HL-60/S4 treated with retinoic acid at 250 ng/mL for 4 days and 3 days (cell line): Measurements from ENCODE around the gene PHPT1.
"Not testable (repeated sequence)": the region's sequence is repeated elsewhere in the genome, so short reads cannot be mapped to it uniquely, and the experiment has no call there.

Experiments
- in situ Hi-C: fragments of 300-500 bp; cut with MboI; formaldehyde crosslinking; loops from 2 replicates; pipeline ENCODE4 v1.7.0; 2022; ENCODE audit warnings: low sequenced_read_pairs

Gene PHPT1

GRCh38 chr9:136849038-136849959 is at the start of gene PHPT1:
TSS of gene PHPT1 (plus strand) at chr9:136849409. CDS start at chr9:136849431, 22 bp downstream.
- in situ Hi-C loops, result no loop called here

- in situ Hi-C loops, result loop anchor here (25.0 kb wide), 1 partner anchor 237 kb away; the partner anchor contains the start of genes ABCA2, FUT7 and NPDC1
Measured at GRCh38 chr9:136799854-136800657, 49.2 kb upstream of the PHPT1 start.

GRCh38 chr9:136802321-136802720 is 46.9 kb upstream of the PHPT1 start:
- in situ Hi-C loops, result no loop called here

- in situ Hi-C loops, result not testable (repeated sequence)
Measured at GRCh38 chr9:136803009-136803550, 46.1 kb upstream of the PHPT1 start.

- in situ Hi-C loops, result no loop called here
Measured at GRCh38 chr9:136803551-136804508, 45.4 kb upstream of the PHPT1 start.

GRCh38 chr9:136804509-136805206 is 44.6 kb upstream of the PHPT1 start:
- in situ Hi-C loops, result no loop called here

GRCh38 chr9:136805207-136805740 is 43.9 kb upstream of the PHPT1 start:
- in situ Hi-C loops, result no loop called here

GRCh38 chr9:136806067-136806466 is 43.1 kb upstream of the PHPT1 start:
- in situ Hi-C loops, result no loop called here

- in situ Hi-C loops, result no loop called here
Measured at GRCh38 chr9:136806631-136807201, 42.5 kb upstream of the PHPT1 start.

- in situ Hi-C loops, result no loop called here
Measured at GRCh38 chr9:136807281-136808074, 41.7 kb upstream of the PHPT1 start, which contains the start of gene RABL6. TSS of gene RABL6 (plus strand) at chr9:136807948. CDS start at chr9:136808197, 249 bp downstream.

GRCh38 chr9:136808075-136808805 is 41.0 kb upstream of the PHPT1 start:
- in situ Hi-C loops, result no loop called here

GRCh38 chr9:136808806-136809158 is 40.4 kb upstream of the PHPT1 start:
- in situ Hi-C loops, result no loop called here

GRCh38 chr9:136814725-136815421 is 34.3 kb upstream of the PHPT1 start:
- in situ Hi-C loops, result no loop called here

- in situ Hi-C loops, result no loop called here
Measured at GRCh38 chr9:136815422-136815782, 33.8 kb upstream of the PHPT1 start.

GRCh38 chr9:136820971-136821825 is 28.0 kb upstream of the PHPT1 start:
- in situ Hi-C loops, result no loop called here
